HG03097 (cell line): ENCODE results near the gene CHIA.
"Not testable (repeated sequence)": the region's sequence is repeated elsewhere in the genome, so short reads cannot be mapped to it uniquely, and the experiment has no call there.

ENCODE experiments used
- ATAC-seq: cut with Tn5 transposase; IDR thresholded peaks from one replicate; pipeline ENCODE4 v1.9.1; 2021; ENCODE audit not compliant: unreplicated experiment, low FRiP score

The CHIA gene

GRCh38 chr1:111360257-111360656, 69.6 kb downstream of the CHIA start:
- ATAC-seq: not testable (repeated sequence)

- no peak for ATAC-seq
These were observed 71.1 kb downstream of the CHIA start for GRCh38 chr1:111361761-111362160.

GRCh38 chr1:111364690-111365089, 74.0 kb downstream of the CHIA start:
- ATAC-seq: no peak

- no peak for ATAC-seq
These were observed 75.6 kb downstream of the CHIA start for GRCh38 chr1:111366256-111366655.

GRCh38 chr1:111369177-111369576, 78.5 kb downstream of the CHIA start:
- no peak for ATAC-seq

GRCh38 chr1:111369645-111370044, 79.0 kb downstream of the CHIA start:
- no peak for ATAC-seq
